GF-D8 (cell line): ENCODE data around the gene PIK3R1.
"Not testable (repeated sequence)": the region's sequence is repeated elsewhere in the genome, so short reads cannot be mapped to it uniquely, and the experiment has no call there.

Experiments
- DNase-seq: peaks from one replicate; lab custom pipeline; 2025; lab: John Stamatoyannopoulos, UW

The PIK3R1 gene

GRCh38 chr5:68226546-68227073 lies 11.1 kb downstream of the PIK3R1 start:
- DNase-seq: no peak

GRCh38 chr5:68227532-68228160 lies 12.1 kb downstream of the PIK3R1 start:
- no peak for DNase-seq

- no peak for DNase-seq
These were observed 13.9 kb downstream of the PIK3R1 start for GRCh38 chr5:68229416-68229815.

- no peak for DNase-seq
These were observed 14.7 kb downstream of the PIK3R1 start for GRCh38 chr5:68230285-68230684.

- no peak for DNase-seq
These were observed 16.0 kb downstream of the PIK3R1 start for GRCh38 chr5:68231414-68232076.

- no peak for DNase-seq
These were observed 16.7 kb downstream of the PIK3R1 start for GRCh38 chr5:68232277-68232676.

- DNase-seq: no peak
These were observed 17.5 kb downstream of the PIK3R1 start for GRCh38 chr5:68233075-68233474.

- not testable (repeated sequence) for DNase-seq
These were observed 19.7 kb downstream of the PIK3R1 start for GRCh38 chr5:68235229-68235628.

GRCh38 chr5:68237715-68238114 lies 22.2 kb downstream of the PIK3R1 start:
- no peak for DNase-seq

- peak; percentile 75 for DNase-seq
These were observed 23.9 kb downstream of the PIK3R1 start for GRCh38 chr5:68239487-68239886.

GRCh38 chr5:68240202-68240601 lies 24.6 kb downstream of the PIK3R1 start:
- DNase-seq: peak; percentile 61

GRCh38 chr5:68240771-68241170 lies 25.2 kb downstream of the PIK3R1 start:
- DNase-seq: no peak

GRCh38 chr5:68242743-68243142 lies 27.2 kb downstream of the PIK3R1 start:
- no peak for DNase-seq

GRCh38 chr5:68243251-68243650 lies 27.7 kb downstream of the PIK3R1 start:
- DNase-seq: no peak

GRCh38 chr5:68243681-68244080 lies 28.1 kb downstream of the PIK3R1 start:
- DNase-seq: no peak

- no peak for DNase-seq
These were observed 29.8 kb downstream of the PIK3R1 start for GRCh38 chr5:68245319-68245718.

- no peak for DNase-seq
These were observed 31.2 kb downstream of the PIK3R1 start for GRCh38 chr5:68246802-68247201.

- no peak for DNase-seq
These were observed 32.1 kb downstream of the PIK3R1 start for GRCh38 chr5:68247627-68248026.

- no peak for DNase-seq
These were observed 33.3 kb downstream of the PIK3R1 start for GRCh38 chr5:68248896-68249295.

GRCh38 chr5:68249520-68249919 lies 34.0 kb downstream of the PIK3R1 start:
- no peak for DNase-seq

- DNase-seq: no peak
These were observed 35.2 kb downstream of the PIK3R1 start for GRCh38 chr5:68250661-68251298.

- DNase-seq: no peak
These were observed 35.8 kb downstream of the PIK3R1 start for GRCh38 chr5:68251386-68251785.
